H7 (cell line): ENCODE data around the gene NSUN2. TPM values are rescaled to one million over a fixed set of nuclear protein-coding genes. Genes with fewer than 3 reads are reported as not detected.

Experiments used
- DNase-seq: peaks from one replicate; pipeline ENCODE4 v3.0.0; 2012
- H3K27me3 ChIP-seq: 2 replicates; pipeline ENCODE4 v1.6.0; 2011; ENCODE audit warnings: mild to moderate bottlenecking, low read length; ENCODE audit not compliant: control insufficient read depth, insufficient read depth
- H3K36me3 ChIP-seq: replicated peaks from 2 replicates; pipeline ENCODE4 v1.5.1; 2011; ENCODE audit warnings: low read length; ENCODE audit not compliant: control insufficient read depth, insufficient read depth
- H3K4me3 ChIP-seq: 2 replicates; pipeline ENCODE4 v1.5.1; 2011; ENCODE audit warnings: low read depth, mild to moderate bottlenecking, control low read depth, low read length, moderate library complexity; ENCODE audit not compliant: insufficient read depth
- total RNA-seq: library from RNA; depleted of rRNA; stranded (reverse); fragments of >200 nt; shearing (Covaris generic); gene quantifications from 2 replicates; pipeline ENCODE4 v1.2.3, GENCODE V29; 2014; rRNA removed

The NSUN2 gene
- total RNA-seq, 1 experiment from 2014 or later, result 73.1 TPM

GRCh38 chr5:6556089-6556801 is 76.6 kb downstream of the NSUN2 start:
- no peak for DNase-seq

DNA sequence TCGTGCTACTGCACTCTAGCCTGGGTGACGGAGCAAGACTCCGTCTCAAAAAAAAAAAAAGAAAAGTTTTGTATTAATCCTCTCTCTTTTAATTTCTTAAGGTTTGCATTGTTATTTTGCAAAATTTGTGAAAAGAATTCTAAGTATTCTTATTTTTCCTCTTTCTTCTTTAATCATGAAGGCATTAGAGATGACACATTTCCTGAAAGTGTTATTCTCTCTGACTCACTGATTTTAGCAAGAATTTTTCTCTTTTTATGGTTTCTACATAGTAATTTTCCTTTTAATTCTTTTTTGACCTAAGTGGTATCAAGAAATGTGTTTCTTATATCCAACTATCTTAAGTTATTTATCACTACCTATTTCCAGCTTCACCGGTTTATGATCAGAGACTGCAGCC is 78.0 kb downstream of the NSUN2 start:
- no peaks in the 10 kb centered on the region for H3K36me3 ChIP-seq
- DNase-seq, result no peak
- no peaks in the 10 kb centered on the region for H3K27me3 ChIP-seq
- H3K4me3 ChIP-seq, result no peak overlapping the region

More at GRCh38 chr5:6556089-6556801, 76.6 kb downstream of the NSUN2 start:
- Histone ChIP-seq H3K36me3 (no peaks in the 10 kb centered on the region), H3K4me3 (no peak overlapping the region), H3K27me3 (no peaks in the 10 kb centered on the region)

- no peak for DNase-seq
- no peaks in the 10 kb centered on the region for H3K36me3 ChIP-seq
- no peaks in the 10 kb centered on the region for H3K27me3 ChIP-seq
- no peak overlapping the region for H3K4me3 ChIP-seq
These were observed 78.9 kb downstream of the NSUN2 start for GRCh38 chr5:6553972-6554371.

GRCh38 chr5:6552612-6553011 is 80.2 kb downstream of the NSUN2 start:
- no peak for DNase-seq
- no peaks in the 10 kb centered on the region for H3K27me3 ChIP-seq
- H3K36me3 ChIP-seq, result no peaks in the 10 kb centered on the region
- no peak overlapping the region for H3K4me3 ChIP-seq

GRCh38 chr5:6551955-6552313 is 80.9 kb downstream of the NSUN2 start:
- Histone ChIP-seq H3K4me3 (no peak overlapping the region), H3K36me3 (no peaks in the 10 kb centered on the region), H3K27me3 (no peaks in the 10 kb centered on the region)
- no peak for DNase-seq

DNA sequence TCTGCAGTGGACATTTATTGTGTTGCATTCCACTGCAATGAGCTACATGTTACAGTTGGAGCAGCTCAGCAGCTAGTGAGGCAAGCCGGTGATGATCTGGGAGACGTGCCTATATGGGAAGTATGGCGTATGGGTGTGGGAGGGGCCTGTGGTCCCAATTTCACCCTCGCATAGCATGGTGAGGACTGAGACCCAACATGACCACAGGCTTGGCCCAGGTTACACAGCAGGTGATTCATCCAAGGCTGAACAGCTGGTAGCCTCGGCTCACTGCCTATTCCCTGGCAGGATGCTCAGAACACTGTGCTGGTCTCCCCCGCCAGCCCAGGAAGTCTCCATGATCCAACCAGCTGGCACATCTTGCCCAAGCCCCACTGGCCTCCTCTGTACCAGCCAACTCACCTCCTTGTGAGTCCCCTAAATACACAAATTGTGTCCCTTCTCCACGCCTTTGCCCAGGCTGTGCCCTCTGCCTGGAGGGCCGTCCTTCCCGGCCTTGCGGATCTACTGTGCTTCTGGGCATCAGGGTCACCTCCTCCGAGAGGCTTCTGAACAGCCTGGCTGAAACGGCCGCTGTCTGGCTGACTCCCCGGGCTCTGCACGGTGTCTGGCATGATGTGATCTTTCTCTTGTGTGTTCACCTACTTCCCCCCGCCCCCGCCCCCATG is 81.4 kb downstream of the NSUN2 start:
- H3K36me3 ChIP-seq, result no peaks in the 10 kb centered on the region
- H3K4me3 ChIP-seq, result no peak overlapping the region
- no peak for DNase-seq
- no peaks in the 10 kb centered on the region for H3K27me3 ChIP-seq

DNA sequence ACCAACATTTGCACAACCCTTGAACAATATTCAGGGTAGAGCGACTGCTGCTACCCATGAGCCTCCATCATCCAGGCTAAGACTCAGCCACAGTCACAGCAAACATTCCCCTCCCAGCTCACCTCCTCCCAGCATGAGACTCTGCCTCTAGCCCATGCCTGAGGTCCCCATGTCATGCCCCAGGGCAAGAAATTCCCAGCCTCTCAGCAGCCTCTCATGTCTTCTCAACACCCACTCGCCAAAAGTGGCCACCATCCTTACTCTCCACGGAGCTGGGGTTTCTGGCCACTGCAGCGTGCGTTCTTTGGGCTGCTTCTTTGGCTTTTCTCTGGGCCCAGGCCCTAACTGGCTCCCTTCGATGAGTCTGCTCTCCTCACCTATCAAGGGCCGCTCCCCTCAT is 82.2 kb downstream of the NSUN2 start:
- no peak overlapping the region for H3K4me3 ChIP-seq

More for the DNA sequence above, 82.2 kb downstream of the NSUN2 start:
- no peak for DNase-seq
- Histone ChIP-seq H3K36me3 (no peaks in the 10 kb centered on the region), H3K27me3 (no peaks in the 10 kb centered on the region)

Other genes with a start within 250 kb of the NSUN2 start
- gene UBE2QL1, start 184.2 kb downstream of the NSUN2 start, total RNA-seq, result 0.17 and 0.52 TPM in 2 replicates
- gene SRD5A1, start 396 bp upstream of the NSUN2 start, total RNA-seq, result 17.1 and 27.7 TPM in 2 replicates
- 10.2 and 12.7 TPM in 2 replicates for gene TENT4A, start 80.4 kb upstream of the NSUN2 start, total RNA-seq